ENCODE results near the gene ATP2C2. TPM values are rescaled to one million over a fixed set of nuclear protein-coding genes. Genes with fewer than 3 reads are reported as not detected.

ATP2C2 gene
- total RNA-seq, 1 experiment from 2014 or later = 4.3 TPM

DNA sequence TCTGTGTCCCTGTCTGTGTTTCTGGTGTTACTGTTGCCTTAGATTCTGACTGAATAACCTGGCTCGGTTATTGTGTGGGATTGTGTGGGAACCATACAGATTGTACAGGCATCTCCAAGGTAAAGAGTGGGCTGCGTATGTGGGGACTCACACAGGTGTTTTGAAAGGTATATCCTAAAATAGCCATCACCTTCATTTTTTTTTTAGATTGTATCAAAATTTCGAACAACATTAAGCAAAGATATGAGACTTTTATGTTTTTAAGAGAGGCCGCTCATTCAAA, 53.5 kb downstream of the ATP2C2 start:
- Mint-ChIP-seq H3K27me3 (ENCODE audit: low read depth) (peaks cover 3% of the 10 kb centered on the region; the same call in 1 of the 2 replicates), H3K4me1 (no peaks in the 10 kb centered on the region), H3K4me3 (no peak overlapping the region), H3K36me3 (peaks cover 12% of the 10 kb centered on the region), H3K9me3 (peaks cover 14% of the 10 kb centered on the region), H3K27ac (no peak overlapping the region)
- no peak for TF ChIP-seq NR1H2 (CRISPR knock-in tag; IDR thresholded peaks at IDR 0.05)
- TF ChIP-seq, protein P1, sequence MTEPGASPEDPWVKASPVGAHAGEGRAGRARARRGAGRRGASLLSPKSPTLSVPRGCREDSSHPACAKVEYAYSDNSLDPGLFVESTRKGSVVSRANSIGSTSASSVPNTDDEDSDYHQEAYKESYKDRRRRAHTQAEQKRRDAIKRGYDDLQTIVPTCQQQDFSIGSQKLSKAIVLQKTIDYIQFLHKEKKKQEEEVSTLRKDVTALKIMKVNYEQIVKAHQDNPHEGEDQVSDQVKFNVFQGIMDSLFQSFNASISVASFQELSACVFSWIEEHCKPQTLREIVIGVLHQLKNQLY (CRISPR knock-in tag; IDR thresholded peaks at IDR 0.05) = no peak
- TF ChIP-seq, protein P2, sequence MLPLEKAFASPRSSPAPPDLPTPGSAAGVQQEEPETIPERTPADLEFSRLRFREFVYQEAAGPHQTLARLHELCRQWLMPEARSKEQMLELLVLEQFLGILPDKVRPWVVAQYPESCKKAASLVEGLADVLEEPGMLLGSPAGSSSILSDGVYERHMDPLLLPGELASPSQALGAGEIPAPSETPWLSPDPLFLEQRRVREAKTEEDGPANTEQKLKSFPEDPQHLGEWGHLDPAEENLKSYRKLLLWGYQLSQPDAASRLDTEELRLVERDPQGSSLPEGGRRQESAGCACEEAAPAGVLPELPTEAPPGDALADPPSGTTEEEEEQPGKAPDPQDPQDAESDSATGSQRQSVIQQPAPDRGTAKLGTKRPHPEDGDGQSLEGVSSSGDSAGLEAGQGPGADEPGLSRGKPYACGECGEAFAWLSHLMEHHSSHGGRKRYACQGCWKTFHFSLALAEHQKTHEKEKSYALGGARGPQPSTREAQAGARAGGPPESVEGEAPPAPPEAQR (CRISPR knock-in tag; IDR thresholded peaks at IDR 0.05) = no peak
- TF ChIP-seq NFYB (CRISPR knock-in tag; conservative IDR thresholded peaks at IDR 0.05; ENCODE audit: low read depth) = no peak
- ChIA-PET POLR2A (no interaction called here), CTCF (no interaction called here)
- DNase-seq (ENCODE audit: low spot score) (no peak), ATAC-seq (no peak)

DNA sequence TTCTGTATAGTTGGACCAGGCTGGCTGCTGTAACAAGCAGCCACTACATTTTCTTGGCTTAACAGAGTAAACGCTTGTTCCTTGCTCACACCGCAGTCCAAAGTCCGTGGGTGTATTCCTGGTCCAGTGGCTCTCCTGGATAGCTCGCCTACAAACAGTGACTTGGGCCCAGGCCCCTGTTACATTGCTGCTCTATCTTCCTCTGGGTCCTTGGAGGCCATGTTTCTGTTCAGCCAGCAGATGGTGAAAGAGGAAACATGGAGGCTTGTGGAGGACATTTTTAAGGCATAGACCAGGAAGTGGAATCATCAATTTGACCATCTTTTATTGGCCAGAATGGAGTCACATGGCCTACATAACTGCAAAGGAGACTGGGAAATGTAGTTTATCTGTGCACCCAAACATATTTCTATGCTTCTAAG, 55.1 kb downstream of the ATP2C2 start:
- ChIA-PET POLR2A (no interaction called here), CTCF (interaction anchor here (1.2 kb wide), 1 partner anchor 83 kb away, joined by 3 read pairs; no protein-coding TSS in a partner anchor)
- Mint-ChIP-seq H3K4me1 (no peaks in the 10 kb centered on the region), H3K9me3 (peaks cover 14% of the 10 kb centered on the region), H3K4me3 (no peak overlapping the region), H3K27me3 (ENCODE audit: low read depth) (peaks cover 3% of the 10 kb centered on the region; the same call in 1 of the 2 replicates), H3K27ac (no peak overlapping the region; the same call in 1 of the 2 replicates), H3K36me3 (peaks cover 12% of the 10 kb centered on the region)
- TF ChIP-seq, protein P3, sequence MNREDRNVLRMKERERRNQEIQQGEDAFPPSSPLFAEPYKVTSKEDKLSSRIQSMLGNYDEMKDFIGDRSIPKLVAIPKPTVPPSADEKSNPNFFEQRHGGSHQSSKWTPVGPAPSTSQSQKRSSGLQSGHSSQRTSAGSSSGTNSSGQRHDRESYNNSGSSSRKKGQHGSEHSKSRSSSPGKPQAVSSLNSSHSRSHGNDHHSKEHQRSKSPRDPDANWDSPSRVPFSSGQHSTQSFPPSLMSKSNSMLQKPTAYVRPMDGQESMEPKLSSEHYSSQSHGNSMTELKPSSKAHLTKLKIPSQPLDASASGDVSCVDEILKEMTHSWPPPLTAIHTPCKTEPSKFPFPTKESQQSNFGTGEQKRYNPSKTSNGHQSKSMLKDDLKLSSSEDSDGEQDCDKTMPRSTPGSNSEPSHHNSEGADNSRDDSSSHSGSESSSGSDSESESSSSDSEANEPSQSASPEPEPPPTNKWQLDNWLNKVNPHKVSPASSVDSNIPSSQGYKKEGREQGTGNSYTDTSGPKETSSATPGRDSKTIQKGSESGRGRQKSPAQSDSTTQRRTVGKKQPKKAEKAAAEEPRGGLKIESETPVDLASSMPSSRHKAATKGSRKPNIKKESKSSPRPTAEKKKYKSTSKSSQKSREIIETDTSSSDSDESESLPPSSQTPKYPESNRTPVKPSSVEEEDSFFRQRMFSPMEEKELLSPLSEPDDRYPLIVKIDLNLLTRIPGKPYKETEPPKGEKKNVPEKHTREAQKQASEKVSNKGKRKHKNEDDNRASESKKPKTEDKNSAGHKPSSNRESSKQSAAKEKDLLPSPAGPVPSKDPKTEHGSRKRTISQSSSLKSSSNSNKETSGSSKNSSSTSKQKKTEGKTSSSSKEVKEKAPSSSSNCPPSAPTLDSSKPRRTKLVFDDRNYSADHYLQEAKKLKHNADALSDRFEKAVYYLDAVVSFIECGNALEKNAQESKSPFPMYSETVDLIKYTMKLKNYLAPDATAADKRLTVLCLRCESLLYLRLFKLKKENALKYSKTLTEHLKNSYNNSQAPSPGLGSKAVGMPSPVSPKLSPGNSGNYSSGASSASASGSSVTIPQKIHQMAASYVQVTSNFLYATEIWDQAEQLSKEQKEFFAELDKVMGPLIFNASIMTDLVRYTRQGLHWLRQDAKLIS (CRISPR knock-in tag; IDR thresholded peaks at IDR 0.05; ENCODE audit: borderline replicate concordance) = no peak
- TF ChIP-seq NFYB (CRISPR knock-in tag; conservative IDR thresholded peaks at IDR 0.05; ENCODE audit: low read depth) = peak; percentile 43
- TF ChIP-seq, protein P4, sequence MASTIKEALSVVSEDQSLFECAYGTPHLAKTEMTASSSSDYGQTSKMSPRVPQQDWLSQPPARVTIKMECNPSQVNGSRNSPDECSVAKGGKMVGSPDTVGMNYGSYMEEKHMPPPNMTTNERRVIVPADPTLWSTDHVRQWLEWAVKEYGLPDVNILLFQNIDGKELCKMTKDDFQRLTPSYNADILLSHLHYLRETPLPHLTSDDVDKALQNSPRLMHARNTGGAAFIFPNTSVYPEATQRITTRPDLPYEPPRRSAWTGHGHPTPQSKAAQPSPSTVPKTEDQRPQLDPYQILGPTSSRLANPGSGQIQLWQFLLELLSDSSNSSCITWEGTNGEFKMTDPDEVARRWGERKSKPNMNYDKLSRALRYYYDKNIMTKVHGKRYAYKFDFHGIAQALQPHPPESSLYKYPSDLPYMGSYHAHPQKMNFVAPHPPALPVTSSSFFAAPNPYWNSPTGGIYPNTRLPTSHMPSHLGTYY (CRISPR knock-in tag; IDR thresholded peaks at IDR 0.05) = no peak
- TF ChIP-seq, protein P5, sequence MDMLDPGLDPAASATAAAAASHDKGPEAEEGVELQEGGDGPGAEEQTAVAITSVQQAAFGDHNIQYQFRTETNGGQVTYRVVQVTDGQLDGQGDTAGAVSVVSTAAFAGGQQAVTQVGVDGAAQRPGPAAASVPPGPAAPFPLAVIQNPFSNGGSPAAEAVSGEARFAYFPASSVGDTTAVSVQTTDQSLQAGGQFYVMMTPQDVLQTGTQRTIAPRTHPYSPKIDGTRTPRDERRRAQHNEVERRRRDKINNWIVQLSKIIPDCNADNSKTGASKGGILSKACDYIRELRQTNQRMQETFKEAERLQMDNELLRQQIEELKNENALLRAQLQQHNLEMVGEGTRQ (CRISPR knock-in tag; IDR thresholded peaks at IDR 0.05) = peak; percentile 92
- TF ChIP-seq, protein P6, sequence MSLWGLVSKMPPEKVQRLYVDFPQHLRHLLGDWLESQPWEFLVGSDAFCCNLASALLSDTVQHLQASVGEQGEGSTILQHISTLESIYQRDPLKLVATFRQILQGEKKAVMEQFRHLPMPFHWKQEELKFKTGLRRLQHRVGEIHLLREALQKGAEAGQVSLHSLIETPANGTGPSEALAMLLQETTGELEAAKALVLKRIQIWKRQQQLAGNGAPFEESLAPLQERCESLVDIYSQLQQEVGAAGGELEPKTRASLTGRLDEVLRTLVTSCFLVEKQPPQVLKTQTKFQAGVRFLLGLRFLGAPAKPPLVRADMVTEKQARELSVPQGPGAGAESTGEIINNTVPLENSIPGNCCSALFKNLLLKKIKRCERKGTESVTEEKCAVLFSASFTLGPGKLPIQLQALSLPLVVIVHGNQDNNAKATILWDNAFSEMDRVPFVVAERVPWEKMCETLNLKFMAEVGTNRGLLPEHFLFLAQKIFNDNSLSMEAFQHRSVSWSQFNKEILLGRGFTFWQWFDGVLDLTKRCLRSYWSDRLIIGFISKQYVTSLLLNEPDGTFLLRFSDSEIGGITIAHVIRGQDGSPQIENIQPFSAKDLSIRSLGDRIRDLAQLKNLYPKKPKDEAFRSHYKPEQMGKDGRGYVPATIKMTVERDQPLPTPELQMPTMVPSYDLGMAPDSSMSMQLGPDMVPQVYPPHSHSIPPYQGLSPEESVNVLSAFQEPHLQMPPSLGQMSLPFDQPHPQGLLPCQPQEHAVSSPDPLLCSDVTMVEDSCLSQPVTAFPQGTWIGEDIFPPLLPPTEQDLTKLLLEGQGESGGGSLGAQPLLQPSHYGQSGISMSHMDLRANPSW (CRISPR knock-in tag; conservative IDR thresholded peaks at IDR 0.05; ENCODE audit: low read depth) = no peak
- TF ChIP-seq, protein P7, sequence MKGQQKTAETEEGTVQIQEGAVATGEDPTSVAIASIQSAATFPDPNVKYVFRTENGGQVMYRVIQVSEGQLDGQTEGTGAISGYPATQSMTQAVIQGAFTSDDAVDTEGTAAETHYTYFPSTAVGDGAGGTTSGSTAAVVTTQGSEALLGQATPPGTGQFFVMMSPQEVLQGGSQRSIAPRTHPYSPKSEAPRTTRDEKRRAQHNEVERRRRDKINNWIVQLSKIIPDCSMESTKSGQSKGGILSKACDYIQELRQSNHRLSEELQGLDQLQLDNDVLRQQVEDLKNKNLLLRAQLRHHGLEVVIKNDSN (CRISPR knock-in tag; IDR thresholded peaks at IDR 0.05) = peak; percentile 91
- DNase-seq (ENCODE audit: low spot score) (no peak), ATAC-seq (peak; percentile 69)

All from WTC11 (cell line).